Keratinocyte (primary cell): ENCODE data around the gene MYBPHL. TPM values are rescaled to one million over a fixed set of nuclear protein-coding genes. Genes with fewer than 3 reads are reported as not detected.

ENCODE experiments used
- DNase-seq: peaks from one replicate; pipeline ENCODE4 v3.0.0-alpha.2; 2011; ENCODE audit warnings: low read depth, missing footprints, low spot score
- FAIRE-seq: peaks from 2 replicates; lab custom pipeline; 2011; peaks lifted over from hg19 to GRCh38; lab: Jason Lieb, UNC
- H2AFZ ChIP-seq: 2 replicates; pipeline ENCODE4 v1.6.0; 2012; ENCODE audit warnings: low read length, control low read depth, inconsistent platforms; ENCODE audit not compliant: control insufficient read depth
- H3K27ac ChIP-seq: 2 replicates; pipeline ENCODE4 v1.5.1; 2011; ENCODE audit warnings: low read length; ENCODE audit not compliant: control insufficient read depth, insufficient read depth
- H3K27me3 ChIP-seq: 3 replicates; pipeline ENCODE4 v1.6.0; 2011; ENCODE audit warnings: low read length; ENCODE audit not compliant: control insufficient read depth, insufficient read depth; ENCODE audit errors: extremely low read depth
- H3K36me3 ChIP-seq, 2 experiments: 2 replicates in 1 of 2; 3 replicates in 1 of 2; pipeline ENCODE4 v1.5.1; 2011; ENCODE audit warnings: low read length in 2 of 2, mild to moderate bottlenecking in 1 of 2; ENCODE audit not compliant: control insufficient read depth in 2 of 2, insufficient read depth in 2 of 2; ENCODE audit errors: extremely low read depth in 1 of 2
- H3K4me1 ChIP-seq: 3 replicates; pipeline ENCODE4 v1.5.1; 2011; ENCODE audit warnings: low read length; ENCODE audit not compliant: control insufficient read depth, insufficient read depth; ENCODE audit errors: extremely low read depth
- H3K4me2 ChIP-seq: 3 replicates; pipeline ENCODE4 v1.6.0; 2011; ENCODE audit warnings: low read depth, low read length; ENCODE audit not compliant: control insufficient read depth, insufficient read depth; ENCODE audit errors: extremely low read depth
- H3K4me3 ChIP-seq, 3 experiments: fragments of 200-600 bp in 1 of 3; sonication (generic) in 1 of 3; 2 replicates in 2 of 3; 3 replicates in 1 of 3; pipeline ENCODE4 v1.5.1; 2011 to 2016; ENCODE audit warnings: low read length in 3 of 3, mild to moderate bottlenecking in 3 of 3, control low read depth in 2 of 3, inconsistent platforms in 1 of 3, low read depth in 1 of 3, mixed read lengths in 1 of 3, mixed run types in 1 of 3, moderate library complexity in 1 of 3; ENCODE audit not compliant: control insufficient read depth in 2 of 3, insufficient read depth in 2 of 3; ENCODE audit errors: extremely low read depth in 1 of 3
- H3K79me2 ChIP-seq: 2 replicates; pipeline ENCODE4 v1.6.0; 2012; ENCODE audit warnings: low read length; ENCODE audit not compliant: control insufficient read depth, insufficient read depth
- H3K9ac ChIP-seq: 3 replicates; pipeline ENCODE4 v1.6.0; 2011; ENCODE audit warnings: low read length; ENCODE audit not compliant: control insufficient read depth, insufficient read depth; ENCODE audit errors: extremely low read depth
- H3K9me1 ChIP-seq: 3 replicates; pipeline ENCODE4 v1.6.0; 2011; ENCODE audit warnings: low read length; ENCODE audit not compliant: control insufficient read depth, insufficient read depth; ENCODE audit errors: extremely low read depth
- H3K9me3 ChIP-seq: 2 replicates; pipeline ENCODE4 v1.5.1; 2012; ENCODE audit warnings: low read depth, low read length; ENCODE audit not compliant: control insufficient read depth
- H4K20me1 ChIP-seq: 3 replicates; pipeline ENCODE4 v1.6.0; 2011; ENCODE audit warnings: low read length; ENCODE audit not compliant: control insufficient read depth, insufficient read depth; ENCODE audit errors: extremely low read depth
- EZH2 ChIP-seq: IDR thresholded peaks from one replicate; pipeline ENCODE4 v1.6.1; 2012; ENCODE audit warnings: inconsistent platforms, mild to moderate bottlenecking, low read length, moderate library complexity
- dilution Hi-C: fragments of 300-500 bp; cut with MboI; formaldehyde crosslinking; loops from one replicate; pipeline ENCODE4 v1.7.0; 2020; ENCODE audit warnings: low sequenced_read_pairs; ENCODE audit not compliant: extremely low pct_ligation_motif_present
- polyA plus RNA-seq, 5 experiments: library from polyadenylated mRNA; depleted of rRNA in 3 of 5; stranded (reverse) in 3 of 5; stranded (forward) in 1 of 5; unstranded in 1 of 5; fragments of >200 nt; gene quantifications; 1 replicate in 1 of 5; 2 replicates in 3 of 5; 3 replicates in 1 of 5; pipeline versions ENCODE4 v1.2.1 to v1.2.3, GENCODE V29; 2011 to 2012; ENCODE audit warnings: missing spikeins in 2 of 5, low read depth in 1 of 5, low replicate concordance in 1 of 5
- TF ChIP-seq, protein P1 (sequence below), 3 experiments: IDR thresholded peaks in 1 of 3; conservative IDR thresholded peaks in 1 of 3; optimal IDR thresholded peaks in 1 of 3; 2 replicates in 2 of 3; 3 replicates in 1 of 3; pipeline versions ENCODE3 to v1.5.1; 2011; ENCODE audit warnings: low read length in 3 of 3, mild to moderate bottlenecking in 3 of 3, moderate library complexity in 2 of 3, control low read depth in 1 of 3, inconsistent platforms in 1 of 3; ENCODE audit not compliant: insufficient read depth in 2 of 3; ENCODE audit errors: extremely low read depth in 1 of 3

MYBPHL gene
- polyA plus RNA-seq, 1 donor (not counting 4 experiments of a cell fraction or from before 2014, with no cell fraction given) = 1.1 TPM

DNA sequence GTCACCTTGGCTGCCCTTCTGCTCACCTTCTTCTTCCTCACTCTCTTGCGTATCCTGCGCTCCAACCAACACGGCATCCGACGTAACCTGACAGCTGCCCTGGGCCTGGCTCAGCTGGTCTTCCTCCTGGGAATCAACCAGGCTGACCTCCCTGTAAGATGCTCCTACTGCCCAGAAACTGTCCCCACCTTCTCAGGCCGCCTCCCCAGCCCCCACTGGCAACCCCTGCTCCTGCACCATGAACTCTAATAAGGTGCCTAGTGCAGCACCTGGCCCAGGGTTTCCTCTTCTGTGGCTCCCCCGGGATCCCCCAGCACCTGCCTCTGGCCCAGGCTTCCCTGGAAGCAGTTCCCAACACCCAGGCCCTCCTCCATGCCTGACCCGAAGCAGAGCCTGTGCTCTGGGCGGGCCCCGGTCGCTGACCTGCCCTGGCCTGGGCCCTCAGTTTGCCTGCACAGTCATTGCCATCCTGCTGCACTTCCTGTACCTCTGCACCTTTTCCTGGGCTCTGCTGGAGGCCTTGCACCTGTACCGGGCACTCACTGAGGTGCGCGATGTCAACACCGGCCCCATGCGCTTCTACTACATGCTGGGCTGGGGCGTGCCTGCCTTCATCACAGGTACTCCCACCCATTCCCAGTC is 36.7 kb downstream of the MYBPHL start:
- FAIRE-seq (no peak), DNase-seq (no peak)
- Histone ChIP-seq H3K79me2 (no peaks in the 10 kb centered on the region), H3K27me3 (no peaks in the 10 kb centered on the region), H3K4me1 (peaks cover 30% of the 10 kb centered on the region), H3K4me2 (no peak overlapping the region), H2AFZ (no peak overlapping the region), H3K36me3 (peaks cover 2 to 9% of the 10 kb centered on the region in 2 experiments), H3K4me3 (no peak overlapping the region), H3K9me3 (no peaks in the 10 kb centered on the region), H3K9ac (no peak overlapping the region), H4K20me1 (no peaks in the 10 kb centered on the region), H3K27ac (no peak overlapping the region), H3K9me1 (no peaks in the 10 kb centered on the region)
- dilution Hi-C loops = no loop called here
- no peak for TF ChIP-seq EZH2
- TF ChIP-seq, protein P1, sequence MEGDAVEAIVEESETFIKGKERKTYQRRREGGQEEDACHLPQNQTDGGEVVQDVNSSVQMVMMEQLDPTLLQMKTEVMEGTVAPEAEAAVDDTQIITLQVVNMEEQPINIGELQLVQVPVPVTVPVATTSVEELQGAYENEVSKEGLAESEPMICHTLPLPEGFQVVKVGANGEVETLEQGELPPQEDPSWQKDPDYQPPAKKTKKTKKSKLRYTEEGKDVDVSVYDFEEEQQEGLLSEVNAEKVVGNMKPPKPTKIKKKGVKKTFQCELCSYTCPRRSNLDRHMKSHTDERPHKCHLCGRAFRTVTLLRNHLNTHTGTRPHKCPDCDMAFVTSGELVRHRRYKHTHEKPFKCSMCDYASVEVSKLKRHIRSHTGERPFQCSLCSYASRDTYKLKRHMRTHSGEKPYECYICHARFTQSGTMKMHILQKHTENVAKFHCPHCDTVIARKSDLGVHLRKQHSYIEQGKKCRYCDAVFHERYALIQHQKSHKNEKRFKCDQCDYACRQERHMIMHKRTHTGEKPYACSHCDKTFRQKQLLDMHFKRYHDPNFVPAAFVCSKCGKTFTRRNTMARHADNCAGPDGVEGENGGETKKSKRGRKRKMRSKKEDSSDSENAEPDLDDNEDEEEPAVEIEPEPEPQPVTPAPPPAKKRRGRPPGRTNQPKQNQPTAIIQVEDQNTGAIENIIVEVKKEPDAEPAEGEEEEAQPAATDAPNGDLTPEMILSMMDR (optimal IDR thresholded peaks at IDR 0.05 in 1 of 3, IDR thresholded peaks at IDR 0.05 in 1 of 3, conservative IDR thresholded peaks at IDR 0.05 in 1 of 3; ENCODE audit: extremely low read depth in 1 of 3, insufficient read depth in 2 of 3, low read length in 3 of 3) = no peak

DNA sequence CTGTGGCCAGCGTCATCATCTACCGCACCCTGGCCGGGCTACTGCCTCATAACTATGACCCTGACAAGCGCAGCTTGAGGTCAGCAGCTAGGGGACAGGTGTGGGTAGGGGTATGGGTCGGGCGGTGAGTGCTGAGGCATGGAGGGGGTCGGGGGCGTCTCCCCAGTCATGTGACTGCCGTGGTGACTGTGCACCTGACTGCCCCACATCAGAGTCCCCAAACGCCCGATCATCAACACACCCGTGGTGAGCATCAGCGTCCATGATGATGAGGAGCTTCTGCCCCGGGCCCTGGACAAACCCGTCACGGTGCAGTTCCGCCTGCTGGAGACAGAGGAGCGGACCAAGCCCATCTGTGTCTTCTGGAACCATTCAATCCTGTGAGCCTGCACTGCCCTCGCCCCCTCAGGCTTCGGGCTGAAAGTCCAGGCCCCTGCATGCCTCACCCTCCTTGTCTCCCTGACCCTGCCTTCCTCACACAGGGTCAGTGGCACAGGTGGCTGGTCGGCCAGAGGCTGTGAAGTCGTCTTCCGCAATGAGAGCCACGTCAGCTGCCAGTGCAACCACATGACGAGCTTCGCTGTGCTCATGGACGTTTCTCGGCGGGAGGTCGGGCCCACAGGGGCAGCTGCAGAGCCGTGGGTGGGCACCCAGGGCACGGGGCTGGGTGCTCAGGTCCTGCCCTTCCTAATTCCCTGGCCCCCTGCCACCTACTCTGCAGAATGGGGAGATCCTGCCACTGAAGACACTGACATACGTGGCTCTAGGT is 37.4 kb downstream of the MYBPHL start:
- Histone ChIP-seq H3K9ac (no peak overlapping the region), H3K27me3 (no peaks in the 10 kb centered on the region), H3K9me3 (no peaks in the 10 kb centered on the region), H3K4me2 (no peak overlapping the region), H3K4me3 (no peak overlapping the region), H3K27ac (no peak overlapping the region), H3K4me1 (peaks cover 23% of the 10 kb centered on the region), H2AFZ (no peak overlapping the region), H3K79me2 (no peaks in the 10 kb centered on the region), H3K36me3 (peaks cover 8 to 14% of the 10 kb centered on the region in 2 experiments), H4K20me1 (no peaks in the 10 kb centered on the region), H3K9me1 (no peaks in the 10 kb centered on the region)
- dilution Hi-C loops = no loop called here
- FAIRE-seq (no peak), DNase-seq (no peak)
- no peak for TF ChIP-seq EZH2
- TF ChIP-seq, protein P1 (optimal IDR thresholded peaks at IDR 0.05 in 1 of 3, IDR thresholded peaks at IDR 0.05 in 1 of 3, conservative IDR thresholded peaks at IDR 0.05 in 1 of 3; ENCODE audit: extremely low read depth in 1 of 3, insufficient read depth in 2 of 3, low read length in 3 of 3) = no peak
